Tongue (tissue), 2 donors: ENCODE results near the gene CD84. TPM values are rescaled to one million over a fixed set of nuclear protein-coding genes. Genes with fewer than 3 reads are reported as not detected.
"Not testable (repeated sequence)": the region's sequence is repeated elsewhere in the genome, so short reads cannot be mapped to it uniquely, and the experiment has no call there.

ENCODE experiments used
- DNase-seq: peaks from one replicate; pipeline ENCODE4 v3.0.0-alpha.2; 2015
- total RNA-seq: library from RNA; depleted of rRNA; stranded (reverse); fragments of >200 nt; gene quantifications from one replicate; pipeline ENCODE4 v1.2.3, GENCODE V29; 2014

The CD84 gene, protein sequence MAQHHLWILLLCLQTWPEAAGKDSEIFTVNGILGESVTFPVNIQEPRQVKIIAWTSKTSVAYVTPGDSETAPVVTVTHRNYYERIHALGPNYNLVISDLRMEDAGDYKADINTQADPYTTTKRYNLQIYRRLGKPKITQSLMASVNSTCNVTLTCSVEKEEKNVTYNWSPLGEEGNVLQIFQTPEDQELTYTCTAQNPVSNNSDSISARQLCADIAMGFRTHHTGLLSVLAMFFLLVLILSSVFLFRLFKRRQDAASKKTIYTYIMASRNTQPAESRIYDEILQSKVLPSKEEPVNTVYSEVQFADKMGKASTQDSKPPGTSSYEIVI
- total RNA-seq: 3.2 TPM

DNA sequence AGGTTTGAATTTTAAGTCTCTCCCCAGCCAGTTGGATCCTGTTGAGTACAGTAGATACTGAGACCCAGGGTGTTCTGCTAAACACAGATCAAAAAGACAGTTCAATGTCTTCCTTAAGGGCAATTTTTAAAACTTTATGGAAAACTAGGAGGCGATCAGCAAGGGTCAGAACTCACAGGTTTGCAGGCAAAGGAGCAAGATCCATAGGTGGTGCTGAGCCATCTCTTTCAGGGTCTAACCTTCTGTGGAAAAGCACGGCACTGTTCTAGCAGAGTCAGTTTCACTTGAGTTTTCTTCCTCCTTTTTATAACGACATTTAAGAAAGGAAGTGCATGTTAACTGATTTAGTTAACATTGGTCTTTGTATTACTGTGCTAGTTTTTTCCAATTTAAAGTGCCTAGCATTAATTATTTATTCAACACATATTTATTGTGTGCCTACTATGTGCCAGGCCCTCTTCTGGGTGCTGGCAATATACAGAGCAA is at the start of gene CD84:
CD84 (minus strand) TSS at position 281 of the 486 bp plus-strand sequence; CDS start at position 222, 59 bp downstream.
- no peak for DNase-seq

DNA sequence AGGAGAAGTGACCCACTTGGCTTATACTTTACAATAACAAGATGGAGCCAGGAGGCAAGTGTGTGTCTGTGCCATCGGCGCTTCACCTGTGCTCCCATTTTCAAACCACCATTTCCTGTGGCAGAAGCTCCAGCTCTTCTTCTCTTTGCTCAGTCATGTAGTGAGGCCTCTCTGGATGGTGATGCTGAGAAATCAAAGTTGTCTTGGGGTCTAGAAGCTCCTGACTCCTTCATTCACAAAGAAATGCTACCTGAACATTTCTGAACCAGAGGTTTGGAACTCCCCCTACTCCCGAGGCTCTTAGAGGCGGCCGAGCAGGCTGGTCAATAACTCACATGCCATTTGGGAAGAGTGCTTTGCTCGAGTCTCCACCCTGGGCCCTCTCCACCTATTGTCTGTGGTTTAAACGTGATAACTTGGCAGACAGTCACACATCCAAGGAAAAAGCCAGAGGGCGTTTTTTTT is 49.5 kb upstream of the CD84 start:
- no peak for DNase-seq

DNA sequence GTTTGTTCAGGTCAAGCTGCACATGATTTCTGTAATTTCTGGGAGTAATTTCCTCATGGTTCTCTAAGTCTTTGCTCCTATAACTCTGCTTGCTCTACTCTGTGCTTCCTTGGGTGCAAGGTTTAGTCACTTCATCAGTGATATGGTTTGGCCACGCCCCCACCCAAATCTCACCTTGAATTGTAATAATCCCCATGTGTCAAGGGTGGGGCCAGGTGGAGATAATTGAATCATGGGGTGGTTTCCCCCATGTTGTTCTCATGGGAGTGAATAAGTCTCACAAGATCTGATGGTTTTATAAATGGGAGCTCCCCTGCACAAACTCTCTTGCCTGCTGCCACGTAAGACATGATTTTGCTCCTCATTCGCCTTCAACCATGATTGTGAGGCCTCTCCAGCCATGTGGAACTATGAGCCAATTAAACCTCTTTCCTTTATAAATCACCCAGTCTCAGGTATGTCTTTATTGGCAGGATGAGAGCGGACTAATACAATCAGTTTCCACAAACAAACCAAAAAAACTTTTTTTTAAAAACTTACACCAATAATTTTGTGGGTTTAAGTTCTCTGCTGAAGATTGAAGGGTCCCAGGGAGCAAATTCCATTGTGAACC is 48.5 kb upstream of the CD84 start:
- not testable (repeated sequence) for DNase-seq

DNA sequence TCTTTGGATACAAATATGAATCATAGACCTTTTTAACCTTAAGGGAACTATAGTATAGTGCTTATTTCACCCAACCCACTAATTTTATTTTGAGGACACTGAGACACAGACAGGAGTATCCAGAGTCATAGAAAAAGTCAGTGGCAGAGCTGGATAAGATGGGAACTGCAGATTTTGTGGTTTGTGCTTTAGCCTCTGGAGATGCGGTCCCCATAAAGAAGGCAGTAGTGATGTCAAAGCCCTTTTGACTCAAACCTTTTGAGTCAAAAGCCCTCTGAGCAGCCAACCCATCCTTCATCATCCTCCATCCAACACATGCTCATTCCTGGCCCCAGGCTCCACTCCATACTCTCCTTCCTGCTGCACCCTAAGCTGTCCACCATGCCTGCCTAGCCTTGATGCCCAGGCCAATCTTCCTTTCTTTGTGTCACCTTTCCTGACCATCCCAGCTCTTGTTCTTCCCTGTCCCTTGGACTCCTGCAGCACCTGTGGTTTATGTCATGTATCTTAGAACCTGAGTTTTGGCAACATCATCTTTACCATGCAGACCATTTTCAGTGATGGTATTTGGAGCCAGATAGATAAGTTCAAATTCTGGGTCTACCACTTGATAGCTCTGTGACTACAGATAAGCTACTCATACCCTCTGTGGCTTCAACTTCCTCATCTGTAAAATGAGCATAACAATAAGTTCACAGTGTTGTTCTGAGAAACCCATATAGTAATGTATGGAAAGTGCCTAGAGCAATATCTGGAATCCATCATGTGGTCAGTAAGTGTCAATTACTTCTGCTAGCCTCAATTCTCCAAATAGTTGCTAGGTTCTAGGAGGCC is 47.4 kb upstream of the CD84 start:
- DNase-seq: no peak

DNA sequence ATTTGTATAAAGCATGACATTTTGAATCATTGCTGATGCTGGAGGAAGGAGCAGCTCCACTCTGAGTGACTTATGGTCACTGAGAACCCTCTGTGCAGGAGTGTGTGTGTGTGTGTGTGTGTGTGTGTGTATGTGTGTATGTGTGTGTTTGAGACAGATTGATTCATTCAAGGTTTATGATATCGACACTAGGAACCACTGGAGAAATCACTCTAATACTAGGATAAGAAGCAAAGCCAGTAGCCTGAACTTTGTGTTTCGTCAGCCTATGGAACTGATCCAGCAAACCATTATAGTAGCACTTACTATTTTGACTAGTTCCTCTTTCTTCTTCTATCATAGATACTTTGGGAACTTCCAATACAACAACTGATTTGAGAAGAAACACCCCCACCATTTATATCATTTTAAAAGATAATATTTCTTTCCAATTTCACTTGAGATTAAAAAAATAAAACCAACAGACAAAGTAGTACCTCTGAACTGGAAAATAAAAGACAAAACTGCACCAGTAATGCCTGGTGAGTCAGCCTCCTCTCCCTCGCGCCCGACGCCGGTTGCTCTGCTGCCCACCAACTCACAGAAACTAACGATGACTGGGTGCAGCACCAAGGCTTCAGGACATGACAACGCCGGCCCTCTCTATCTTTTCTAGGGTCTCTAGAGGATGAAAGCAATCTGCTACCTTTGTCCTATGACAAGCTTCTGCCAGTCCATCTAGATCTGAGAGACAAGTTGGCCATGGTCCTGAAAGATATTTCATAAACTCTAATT is 46.6 kb upstream of the CD84 start:
- DNase-seq: no peak

DNA sequence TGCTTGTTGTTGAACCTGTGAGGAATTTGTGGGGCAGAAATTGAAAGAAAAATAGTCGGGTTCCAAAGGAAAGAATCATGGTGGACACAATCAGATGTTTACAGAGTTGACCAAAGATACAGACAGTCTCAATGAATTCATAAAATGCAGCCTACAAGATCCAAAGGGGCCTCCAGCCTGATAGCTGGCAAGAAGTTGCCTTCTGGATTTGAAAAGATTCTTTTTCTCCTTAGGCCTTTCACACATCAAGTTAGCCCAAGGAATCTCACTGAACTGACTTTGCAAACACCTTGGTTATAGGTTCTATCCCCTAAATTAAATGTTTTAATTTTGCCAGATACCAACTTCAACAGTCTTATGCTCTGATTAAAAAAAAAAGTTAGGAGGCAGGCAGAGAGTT is 46.0 kb upstream of the CD84 start:
- no peak for DNase-seq

DNA sequence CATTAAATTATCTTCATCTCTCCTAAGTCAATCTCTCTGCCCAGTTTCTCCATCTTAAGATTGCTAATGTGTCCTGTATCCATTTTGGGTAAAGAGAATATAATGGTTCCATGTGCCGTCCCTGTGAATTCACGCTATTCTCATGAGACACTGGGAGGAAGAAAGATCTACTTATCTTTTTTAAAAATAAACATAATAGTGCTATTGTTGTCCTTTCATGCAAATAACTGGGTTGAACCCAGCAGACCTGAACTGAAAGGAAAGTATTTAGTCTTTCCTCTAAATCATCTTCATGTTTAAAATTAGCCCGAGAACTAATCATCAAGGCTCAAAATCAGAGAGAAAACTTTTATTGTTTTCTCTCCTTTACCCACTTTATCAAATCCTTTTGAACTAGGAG is 45.2 kb upstream of the CD84 start:
- no peak for DNase-seq

DNA sequence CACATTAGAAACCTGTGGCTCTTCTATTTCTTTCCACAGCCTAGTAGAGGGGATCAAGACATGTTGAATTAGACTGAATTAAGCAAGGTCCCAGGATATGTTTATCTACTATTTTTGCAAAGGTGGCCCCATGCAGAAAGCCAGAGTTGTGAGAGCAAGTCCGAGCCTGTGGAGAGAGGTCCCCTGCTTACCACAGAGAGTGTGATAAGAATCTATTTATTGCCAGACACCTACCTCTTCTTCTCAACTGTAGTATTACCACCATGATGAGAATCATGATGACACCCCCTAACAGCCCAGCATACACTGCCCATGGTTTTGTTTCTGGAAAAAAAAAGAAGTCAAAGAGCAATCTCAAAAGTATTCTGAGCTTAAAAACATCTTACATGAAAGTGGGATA is 44.6 kb upstream of the CD84 start:
- no peak for DNase-seq

DNA sequence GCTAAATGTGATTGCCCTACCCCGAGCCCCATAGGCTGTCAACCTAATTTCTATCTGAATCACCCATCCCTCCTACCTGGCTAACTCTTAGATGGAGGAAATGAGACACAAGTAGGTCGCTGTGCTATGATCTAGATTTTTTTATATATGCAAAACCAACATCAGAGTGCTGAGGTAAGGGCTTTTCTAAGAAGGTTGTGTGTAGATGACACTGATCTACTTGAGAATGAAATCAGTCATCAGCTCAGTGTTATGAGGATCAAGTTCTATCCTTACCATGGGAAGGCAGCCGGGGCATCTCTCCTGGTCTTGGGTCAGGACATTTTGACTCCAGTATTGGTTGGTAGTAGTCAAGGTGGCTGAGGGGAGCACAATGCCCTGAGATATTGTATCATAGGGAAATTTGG is 43.9 kb upstream of the CD84 start:
- no peak for DNase-seq

DNA sequence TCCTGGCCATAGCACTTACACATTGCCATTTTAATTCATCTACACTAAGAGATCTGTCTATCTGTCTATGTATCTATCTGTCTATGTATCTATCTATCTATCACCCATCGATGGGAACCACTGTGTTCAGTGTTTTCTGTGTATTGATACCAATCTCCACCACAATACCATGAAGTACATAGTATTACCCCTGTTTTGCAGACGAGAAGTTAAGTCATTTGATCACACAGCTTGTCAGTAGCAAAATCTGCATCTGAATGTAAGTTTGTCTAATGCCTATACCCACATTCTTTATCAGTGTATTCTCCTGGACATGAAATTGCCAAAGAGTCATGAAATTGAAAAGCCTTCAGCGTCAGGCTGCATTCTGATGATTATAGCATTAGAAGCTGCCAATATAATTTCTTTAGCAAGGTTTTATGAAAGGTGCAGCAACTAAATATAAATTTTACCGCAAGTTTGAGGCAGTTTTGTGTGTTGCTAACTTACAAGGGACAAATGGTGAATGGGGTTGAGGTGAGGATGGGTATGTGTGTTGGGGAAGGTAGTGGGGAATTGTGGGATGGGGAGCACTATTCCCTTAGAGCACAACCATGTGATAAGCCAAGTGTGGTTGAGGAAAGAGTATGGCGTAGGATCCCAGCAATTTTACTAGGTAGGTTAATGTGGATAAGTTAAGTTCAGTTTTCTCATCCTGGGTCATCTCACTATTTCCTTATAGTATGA is 43.4 kb upstream of the CD84 start:
- DNase-seq: no peak

DNA sequence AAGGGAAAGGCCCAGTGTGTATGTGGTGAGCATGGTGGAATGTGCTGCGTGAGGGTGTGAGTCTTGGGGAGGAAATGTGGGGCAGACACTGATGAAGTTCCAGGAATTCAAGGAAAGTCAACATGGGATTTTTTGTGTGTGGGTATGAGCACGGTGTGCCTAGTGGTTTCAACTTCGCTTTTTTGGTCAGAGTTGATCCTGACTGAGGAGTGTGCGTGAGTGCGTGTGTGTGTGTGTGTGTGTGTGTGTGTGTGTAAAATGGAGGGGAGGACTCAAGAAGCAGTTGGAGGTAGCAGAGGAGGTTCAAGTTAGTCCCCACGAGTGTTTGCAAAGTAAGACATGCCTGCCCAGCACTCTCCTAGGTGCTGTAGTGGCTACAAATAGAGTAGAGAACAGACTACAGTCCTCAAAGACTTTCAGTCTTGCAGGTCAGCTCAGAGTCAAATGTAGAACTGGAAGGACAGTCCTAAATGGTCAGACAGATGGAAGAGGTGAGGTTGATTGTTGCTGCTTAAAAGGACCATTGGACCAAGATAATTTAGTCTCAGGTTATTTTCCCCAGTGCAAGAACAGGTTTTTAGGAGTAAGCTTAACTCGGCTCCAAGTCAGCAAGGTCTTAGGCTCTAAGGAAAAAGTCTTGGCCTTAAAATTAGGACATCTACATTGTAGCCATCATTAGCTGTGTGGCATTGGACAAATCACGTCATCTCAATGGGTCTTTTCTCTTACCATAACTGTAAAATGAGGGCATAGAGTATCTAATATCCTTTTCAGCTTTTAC is 42.5 kb upstream of the CD84 start:
- no peak for DNase-seq

DNA sequence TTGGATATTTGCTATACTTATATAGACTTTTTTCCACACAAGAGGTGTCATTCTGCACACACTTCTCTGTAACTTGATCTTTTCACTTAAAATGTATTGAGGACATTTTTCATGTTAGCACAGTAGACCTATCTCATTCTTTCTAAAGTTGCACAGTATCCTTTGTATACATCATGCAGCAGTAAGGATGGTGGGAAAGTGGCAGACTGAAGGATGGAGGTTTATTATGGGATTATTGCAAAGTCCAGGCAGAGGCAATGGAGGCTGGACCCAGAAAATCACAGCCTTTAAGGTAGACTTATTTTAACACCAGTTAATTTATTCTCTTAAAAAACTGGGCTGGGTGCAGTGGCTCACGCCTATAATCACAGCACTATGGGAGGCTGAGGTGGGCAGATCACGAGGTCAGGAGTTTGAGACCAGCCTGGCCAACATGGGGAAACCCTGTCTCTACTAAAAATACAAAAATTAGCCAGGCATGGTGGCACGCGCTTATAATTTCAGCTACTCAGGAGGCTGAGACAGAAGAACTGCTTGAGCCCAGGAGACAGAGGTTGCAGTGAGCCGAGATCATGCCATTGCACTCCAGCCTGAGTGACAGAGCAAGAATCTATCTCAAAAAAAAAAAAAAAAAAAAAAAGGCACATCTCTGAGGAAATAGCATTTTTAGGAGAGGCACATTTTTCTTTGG is 41.8 kb upstream of the CD84 start:
- no peak for DNase-seq

DNA sequence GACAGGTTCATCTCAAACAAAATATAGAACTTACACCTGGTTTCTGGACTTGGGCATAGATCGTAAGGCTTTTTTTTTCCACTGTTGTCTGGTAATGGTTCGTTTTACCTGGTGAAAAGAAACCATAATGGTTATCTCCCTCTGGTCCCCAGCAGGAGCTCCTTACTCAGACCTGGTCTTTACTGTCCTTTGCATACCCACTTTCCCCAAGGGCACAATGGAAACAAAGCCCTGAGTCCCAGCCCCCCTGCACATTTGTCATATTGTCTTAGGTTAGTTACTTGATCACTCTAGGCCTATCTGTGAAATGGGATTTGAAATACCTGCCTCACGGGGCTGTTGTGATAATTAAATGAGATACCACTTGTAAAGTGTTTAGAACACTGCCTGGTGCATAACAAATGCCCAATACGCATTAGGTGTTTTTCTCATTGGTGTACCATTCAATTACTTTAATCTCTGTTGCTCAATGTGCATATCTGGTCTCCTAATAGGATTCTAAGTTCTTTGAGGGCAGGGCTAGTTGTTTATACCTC is 40.5 kb upstream of the CD84 start:
- no peak for DNase-seq

DNA sequence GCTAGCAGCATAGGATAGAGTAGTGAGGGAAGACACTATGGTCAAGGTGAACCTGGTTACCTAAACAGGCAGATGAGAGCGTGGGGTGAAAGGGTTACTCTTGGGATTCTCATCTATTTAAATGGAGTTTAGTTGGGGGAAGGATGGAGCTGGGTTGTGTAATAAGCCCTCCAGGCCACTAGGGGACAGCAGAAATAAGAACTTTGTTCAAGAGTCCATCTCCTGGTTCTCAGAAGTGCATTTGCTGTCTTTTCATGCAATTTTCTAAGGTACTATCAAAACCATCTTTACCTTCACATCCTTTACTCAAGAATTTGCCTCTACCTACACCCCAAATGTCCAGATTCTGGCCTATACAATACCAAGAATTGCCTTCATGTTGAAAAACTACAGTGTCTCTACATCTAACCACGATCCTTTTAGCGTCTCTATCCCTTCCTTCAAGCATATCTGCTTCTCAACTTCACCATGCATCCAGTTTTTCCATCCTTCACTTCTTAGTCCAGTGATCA is 39.5 kb upstream of the CD84 start:
- DNase-seq: no peak

DNA sequence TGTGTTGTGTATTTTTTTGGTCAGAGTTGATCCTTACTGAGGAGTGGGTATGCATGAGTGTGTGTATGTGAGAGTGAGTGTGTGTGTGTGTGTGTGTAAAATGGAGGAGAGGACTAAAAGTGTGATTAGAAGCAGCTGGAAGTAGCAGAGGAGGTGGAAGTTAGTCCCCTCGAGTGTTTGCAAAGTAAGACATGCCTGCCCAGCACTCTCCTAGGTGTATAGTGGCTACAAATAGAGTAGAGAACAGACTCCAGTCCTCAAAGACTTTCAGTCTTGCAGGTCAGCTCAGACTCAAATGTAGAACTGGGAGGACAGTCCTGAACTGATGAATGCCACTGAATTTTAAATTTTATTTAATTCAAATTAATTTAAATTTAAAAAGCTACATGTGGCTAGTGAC is 39.0 kb upstream of the CD84 start:
- DNase-seq: no peak

DNA sequence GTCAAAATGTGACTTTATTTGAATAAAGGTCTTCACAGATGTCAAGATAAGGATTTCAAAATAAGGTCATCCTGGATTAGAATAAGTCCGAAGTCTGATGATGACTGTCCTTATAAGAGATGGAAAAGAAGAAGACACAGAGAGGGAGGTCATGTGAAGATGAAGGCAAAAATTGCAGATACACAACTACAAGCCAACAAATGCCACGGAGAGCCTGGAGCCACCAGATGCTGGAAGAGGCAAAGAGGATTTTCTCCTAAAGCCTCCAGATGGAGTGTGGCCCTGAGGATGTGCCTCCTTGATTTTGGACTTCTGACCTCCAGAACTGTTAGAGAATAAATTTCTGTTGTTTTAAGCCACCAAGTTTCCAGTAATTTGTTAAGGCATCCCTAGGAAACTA is 36.4 kb upstream of the CD84 start:
- no peak for DNase-seq

DNA sequence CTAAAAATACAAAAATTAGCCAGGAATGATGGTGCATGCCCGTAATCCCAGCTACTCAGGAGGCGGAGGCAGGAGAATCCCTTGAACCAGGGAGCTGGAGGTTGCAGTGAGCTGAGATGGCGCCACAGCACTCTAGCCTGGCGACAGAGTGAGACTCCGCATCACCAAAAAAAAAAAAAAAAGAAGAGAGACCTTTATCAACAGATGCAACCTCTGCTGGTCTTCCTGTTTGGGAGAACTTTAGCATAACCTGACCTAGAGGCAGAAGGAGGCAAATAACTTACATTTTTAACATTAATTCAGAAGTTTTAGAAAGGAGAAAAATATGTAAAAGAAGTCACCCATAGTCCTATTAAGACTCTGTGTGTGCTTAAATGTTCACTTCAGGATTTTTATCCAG is 35.1 kb upstream of the CD84 start:
- DNase-seq: no peak

DNA sequence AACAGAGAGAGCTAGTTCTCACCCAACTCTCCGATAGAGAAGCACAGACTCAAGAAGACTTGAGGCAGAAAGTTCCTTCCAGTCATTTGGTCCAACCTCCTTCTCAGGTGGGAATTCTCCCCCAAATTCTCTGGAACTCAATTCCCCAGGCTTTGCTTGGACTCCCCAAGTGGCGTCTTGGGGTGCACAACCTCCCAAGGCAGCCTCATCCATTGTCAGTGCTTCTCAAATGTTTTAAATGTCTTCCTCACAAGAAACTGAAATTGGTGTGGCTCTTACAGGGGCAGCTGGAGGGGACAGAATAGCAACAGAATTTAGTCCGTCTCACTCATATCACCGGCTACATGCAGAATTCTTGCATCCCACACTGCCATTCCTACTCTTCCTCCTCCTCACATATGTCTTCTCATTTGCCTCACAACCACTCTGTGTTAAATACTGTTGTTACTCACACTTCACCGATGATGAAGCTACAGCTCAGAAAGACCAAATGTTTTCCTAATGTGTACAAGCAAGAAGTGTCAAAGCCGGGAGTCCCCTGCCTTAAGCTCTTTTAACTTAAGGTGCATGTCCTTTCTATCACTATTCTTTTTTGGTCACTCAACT is 33.4 kb upstream of the CD84 start:
- DNase-seq: no peak
